ENCODE data around the gene EXD3. TPM values are rescaled to one million over a fixed set of nuclear protein-coding genes. Genes with fewer than 3 reads are reported as not detected.

Gene EXD3
- total RNA-seq, 1 donor from 2014 or later, result 19.5 TPM

- no peak for TF ChIP-seq CTCF (conservative IDR thresholded peaks at IDR 0.05)
- DNase-seq (ENCODE audit: extremely low spot score, unreplicated experiment), result no peak
- Mint-ChIP-seq H3K27ac (no peak overlapping the region), H3K4me3 (no peak overlapping the region), H3K9me3 (no peaks in the 10 kb centered on the region), H3K27me3 (no peaks in the 10 kb centered on the region), H3K36me3 (no peaks in the 10 kb centered on the region), H3K4me1 (ENCODE audit: unreplicated experiment) (peaks cover 13% of the 10 kb centered on the region)
Observed at GRCh38 chr9:137271696-137272076, 151.3 kb downstream of the EXD3 start.

GRCh38 chr9:137270929-137271695 is 151.8 kb downstream of the EXD3 start:
- H3K27ac Mint-ChIP-seq, result no peak overlapping the region
- H3K4me1 Mint-ChIP-seq (ENCODE audit: unreplicated experiment), result peaks cover 12% of the 10 kb centered on the region
- H3K4me3 Mint-ChIP-seq, result no peak overlapping the region
- H3K27me3 Mint-ChIP-seq, result no peaks in the 10 kb centered on the region
- H3K9me3 Mint-ChIP-seq, result no peaks in the 10 kb centered on the region
- peak; percentile 68 for DNase-seq (ENCODE audit: extremely low spot score, unreplicated experiment)
- no peak for TF ChIP-seq CTCF (conservative IDR thresholded peaks at IDR 0.05)
- H3K36me3 Mint-ChIP-seq, result no peaks in the 10 kb centered on the region

GRCh38 chr9:137269231-137269772 is 153.7 kb downstream of the EXD3 start:
- Mint-ChIP-seq H3K4me1 (ENCODE audit: unreplicated experiment) (no peaks in the 10 kb centered on the region), H3K4me3 (no peak overlapping the region), H3K36me3 (no peaks in the 10 kb centered on the region)

GRCh38 chr9:137268538-137269201 is 154.3 kb downstream of the EXD3 start:
- no peak for TF ChIP-seq CTCF (conservative IDR thresholded peaks at IDR 0.05)

More at GRCh38 chr9:137269231-137269772, 153.7 kb downstream of the EXD3 start:
- no peak overlapping the region for H3K27ac Mint-ChIP-seq
- H3K27me3 Mint-ChIP-seq, result no peaks in the 10 kb centered on the region
- no peak for DNase-seq (ENCODE audit: extremely low spot score, unreplicated experiment)
- no peaks in the 10 kb centered on the region for H3K9me3 Mint-ChIP-seq
- TF ChIP-seq CTCF (conservative IDR thresholded peaks at IDR 0.05), result no peak

GRCh38 chr9:137267933-137268355 is 155.0 kb downstream of the EXD3 start:
- no peak overlapping the region for H3K27ac Mint-ChIP-seq
- no peaks in the 10 kb centered on the region for H3K9me3 Mint-ChIP-seq
- H3K27me3 Mint-ChIP-seq, result no peaks in the 10 kb centered on the region
- no peak overlapping the region for H3K4me3 Mint-ChIP-seq
- H3K36me3 Mint-ChIP-seq, result no peaks in the 10 kb centered on the region
- TF ChIP-seq CTCF (conservative IDR thresholded peaks at IDR 0.05), result no peak
- no peaks in the 10 kb centered on the region for H3K4me1 Mint-ChIP-seq (ENCODE audit: unreplicated experiment)
- no peak for DNase-seq (ENCODE audit: extremely low spot score, unreplicated experiment)

More at GRCh38 chr9:137268538-137269201, 154.3 kb downstream of the EXD3 start:
- H3K4me3 Mint-ChIP-seq, result no peak overlapping the region
- H3K4me1 Mint-ChIP-seq (ENCODE audit: unreplicated experiment), result no peaks in the 10 kb centered on the region
- H3K27ac Mint-ChIP-seq, result peak overlapping the region; percentile 25
- no peaks in the 10 kb centered on the region for H3K27me3 Mint-ChIP-seq
- no peaks in the 10 kb centered on the region for H3K9me3 Mint-ChIP-seq
- H3K36me3 Mint-ChIP-seq, result no peaks in the 10 kb centered on the region
- no peak for DNase-seq (ENCODE audit: extremely low spot score, unreplicated experiment)
